Adipocyte (in vitro differentiated cells): Measurements from ENCODE around the gene PARD3B.

Experiments used
- DNase-seq: peaks from one replicate; pipeline ENCODE4 v3.0.0-alpha.2; 2015; ENCODE audit warnings: low read depth
- H3K27me3 ChIP-seq: replicated peaks from 2 replicates; pipeline ENCODE4 v1.7.0; 2013; ENCODE audit warnings: mild to moderate bottlenecking, low read length, moderate library complexity; ENCODE audit not compliant: control insufficient read depth, insufficient read depth
- H3K36me3 ChIP-seq: 2 replicates; pipeline ENCODE4 v1.7.0; 2013; ENCODE audit warnings: low read length, mild to moderate bottlenecking, moderate library complexity; ENCODE audit not compliant: control insufficient read depth, insufficient read depth, severe bottlenecking
- H3K4me1 ChIP-seq: 2 replicates; pipeline ENCODE4 v1.7.0; 2013; ENCODE audit warnings: mild to moderate bottlenecking, low read length, moderate library complexity; ENCODE audit not compliant: control insufficient read depth, insufficient read depth
- H3K4me3 ChIP-seq: 2 replicates; pipeline ENCODE4 v1.7.0; 2013; ENCODE audit warnings: mild to moderate bottlenecking, low read length, moderate library complexity
- H3K9ac ChIP-seq: 2 replicates; pipeline ENCODE4 v1.7.0; 2013; ENCODE audit warnings: mild to moderate bottlenecking, low read length, moderate library complexity
- H3K9me3 ChIP-seq: 2 replicates; pipeline ENCODE4 v1.7.0; 2013; ENCODE audit warnings: mild to moderate bottlenecking, low read length, moderate library complexity; ENCODE audit not compliant: control insufficient read depth

PARD3B gene

DNA sequence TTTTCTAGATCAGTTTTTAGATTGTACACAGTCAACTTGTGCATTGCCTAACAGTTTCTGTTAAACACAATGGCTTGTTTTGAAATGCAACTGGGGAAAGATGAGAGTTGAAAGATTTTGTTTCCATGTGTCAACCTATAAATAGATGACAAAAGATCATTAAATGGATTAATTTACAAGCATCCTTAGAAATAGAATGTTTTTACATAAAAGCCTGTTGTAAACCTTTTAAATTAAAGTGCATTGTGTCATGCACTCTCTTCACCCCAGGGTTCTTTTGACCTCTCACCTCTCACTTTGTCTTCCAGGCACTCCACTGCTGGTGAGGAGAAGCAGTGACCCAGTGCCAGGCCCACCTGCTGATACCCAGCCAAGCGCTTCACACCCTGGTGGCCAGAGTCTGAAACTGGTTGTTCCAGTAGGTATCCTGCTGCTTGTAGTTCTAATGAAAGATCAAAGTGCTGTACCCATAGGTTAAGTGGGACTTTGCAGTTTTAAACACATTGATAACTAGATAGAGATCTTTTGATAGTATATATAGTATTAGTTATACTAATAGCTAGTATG lies 502.1 kb downstream of the PARD3B start:
- no peak overlapping the region for H3K4me3 ChIP-seq
- peaks cover 14% of the 10 kb centered on the region for H3K4me1 ChIP-seq
- DNase-seq, result no peak
- H3K36me3 ChIP-seq, result peaks cover 7% of the 10 kb centered on the region
- no peaks in the 10 kb centered on the region for H3K9me3 ChIP-seq
- no peaks in the 10 kb centered on the region for H3K27me3 ChIP-seq
- no peak overlapping the region for H3K9ac ChIP-seq

DNA sequence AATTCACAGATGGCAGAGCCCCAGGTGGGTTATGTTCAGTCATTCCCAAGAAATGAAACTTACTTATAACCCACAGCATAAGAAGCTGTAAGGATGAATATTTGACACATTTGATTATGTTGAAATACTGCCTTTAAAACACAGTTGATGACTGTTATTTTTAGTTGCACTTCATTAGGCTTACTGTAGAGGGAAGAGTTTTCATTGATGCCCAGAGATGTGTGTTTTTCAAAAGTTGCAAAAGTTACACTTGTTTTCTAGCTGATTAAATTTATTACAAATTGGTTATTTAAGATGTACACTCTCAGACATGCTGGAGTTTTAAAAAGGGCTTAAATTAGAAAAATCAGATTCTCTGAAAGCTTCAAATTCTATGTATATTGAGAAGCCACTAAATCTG lies 506.1 kb downstream of the PARD3B start:
- Histone ChIP-seq H3K4me3 (no peak overlapping the region), H3K9me3 (no peaks in the 10 kb centered on the region), H3K27me3 (no peaks in the 10 kb centered on the region), H3K36me3 (peaks cover 7% of the 10 kb centered on the region), H3K4me1 (peaks cover 19% of the 10 kb centered on the region), H3K9ac (no peak overlapping the region)
- DNase-seq, result peak; percentile 29

DNA sequence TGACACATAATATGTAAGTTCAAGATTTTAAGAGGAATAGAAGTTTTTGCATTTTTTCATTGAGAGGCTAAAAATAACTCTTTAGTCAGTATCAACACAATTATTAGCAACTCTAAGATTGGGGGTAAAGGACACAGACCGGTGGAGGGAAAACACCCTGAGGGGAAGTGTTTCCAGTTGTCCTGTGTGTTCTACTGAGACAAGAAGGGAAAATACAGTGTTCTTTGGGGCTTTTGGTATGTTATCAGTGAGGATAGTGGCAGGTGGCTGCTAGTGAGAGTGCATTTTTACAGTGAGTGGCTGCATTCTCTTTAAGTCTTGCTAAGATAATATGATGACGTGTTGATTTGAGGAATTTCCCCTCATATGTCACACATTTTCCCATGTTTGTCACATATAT lies 507.5 kb downstream of the PARD3B start:
- H3K4me3 ChIP-seq, result no peak overlapping the region
- H3K9me3 ChIP-seq, result no peaks in the 10 kb centered on the region
- peaks cover 5% of the 10 kb centered on the region for H3K36me3 ChIP-seq
- no peak overlapping the region for H3K9ac ChIP-seq
- H3K27me3 ChIP-seq, result no peaks in the 10 kb centered on the region
- no peak for DNase-seq
- peaks cover 9% of the 10 kb centered on the region for H3K4me1 ChIP-seq

DNA sequence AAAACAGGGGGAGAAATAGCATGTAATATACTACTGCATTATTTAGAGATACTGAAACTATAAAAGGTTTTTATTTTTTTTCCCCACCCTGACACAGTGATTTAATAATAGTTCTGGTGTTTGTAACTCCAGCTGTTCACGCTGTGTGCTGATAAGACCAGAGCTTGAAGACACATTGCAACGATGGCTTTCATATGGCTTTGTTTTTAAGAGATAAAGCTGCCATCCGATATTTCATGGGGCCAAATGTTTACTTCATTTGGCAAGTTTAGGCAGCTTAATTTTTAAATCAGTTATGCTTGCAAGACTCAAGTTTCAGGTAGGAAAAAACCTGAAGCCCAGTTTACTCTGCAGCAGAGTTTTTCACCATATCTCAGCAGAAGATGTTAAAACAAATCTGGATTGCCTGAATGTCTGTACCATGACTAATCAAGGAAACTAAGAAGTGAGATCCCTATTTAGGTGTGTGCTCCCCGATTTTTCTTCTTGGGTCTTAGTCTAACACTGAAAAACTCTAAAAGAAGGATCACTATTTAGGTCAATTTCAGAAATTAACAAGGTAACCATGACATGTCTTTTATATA lies 508.6 kb downstream of the PARD3B start:
- Histone ChIP-seq H3K9me3 (peaks cover 9% of the 10 kb centered on the region), H3K4me1 (peaks cover 9% of the 10 kb centered on the region), H3K27me3 (no peaks in the 10 kb centered on the region), H3K9ac (no peak overlapping the region), H3K4me3 (no peak overlapping the region), H3K36me3 (no peaks in the 10 kb centered on the region)
- peak; percentile 6 for DNase-seq

DNA sequence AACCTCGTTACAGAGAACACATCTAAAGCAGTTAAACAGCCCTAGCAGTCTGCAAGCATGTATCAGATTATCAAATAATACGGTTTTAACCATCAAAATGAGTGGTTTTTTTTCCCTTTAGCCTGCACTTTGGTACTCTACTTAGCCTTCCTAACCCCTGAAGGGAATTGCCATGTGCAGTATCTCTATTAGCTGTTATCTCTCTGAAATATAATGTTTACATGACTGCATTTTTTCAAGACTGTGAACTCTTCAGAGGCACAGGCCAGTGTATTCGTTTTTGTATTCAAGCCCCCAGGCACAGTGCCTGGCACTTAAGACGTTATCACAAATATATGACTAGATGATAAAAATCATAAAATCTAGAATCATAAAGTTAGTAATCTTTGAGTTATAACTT lies 509.5 kb downstream of the PARD3B start:
- Histone ChIP-seq H3K9me3 (peaks cover 9% of the 10 kb centered on the region), H3K27me3 (no peaks in the 10 kb centered on the region), H3K4me1 (peaks cover 9% of the 10 kb centered on the region), H3K9ac (no peak overlapping the region), H3K36me3 (no peaks in the 10 kb centered on the region), H3K4me3 (no peak overlapping the region)
- no peak for DNase-seq

DNA sequence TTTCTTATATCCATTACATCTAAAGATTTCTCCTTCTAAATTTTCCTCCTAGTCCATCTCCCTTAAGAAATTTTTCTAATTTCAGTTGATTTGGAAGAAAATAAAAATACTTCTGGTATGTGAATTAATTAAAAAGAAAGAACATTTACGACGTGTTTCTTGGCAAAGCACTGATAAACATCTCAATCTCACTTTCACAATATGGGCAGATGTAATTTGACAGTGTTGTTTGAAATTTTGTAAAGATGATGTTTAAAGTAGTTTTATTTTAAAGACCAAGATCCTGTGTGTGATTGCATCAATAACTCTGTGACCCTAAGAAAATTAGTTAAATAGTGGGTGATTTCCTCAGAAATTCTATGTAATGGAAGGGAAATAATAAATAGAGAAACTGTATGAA lies 510.0 kb downstream of the PARD3B start:
- H3K4me1 ChIP-seq, result peaks cover 9% of the 10 kb centered on the region
- H3K4me3 ChIP-seq, result peak overlapping the region; percentile 69
- no peak overlapping the region for H3K9ac ChIP-seq
- DNase-seq, result no peak
- H3K27me3 ChIP-seq, result no peaks in the 10 kb centered on the region
- peaks cover 9% of the 10 kb centered on the region for H3K9me3 ChIP-seq
- no peaks in the 10 kb centered on the region for H3K36me3 ChIP-seq

DNA sequence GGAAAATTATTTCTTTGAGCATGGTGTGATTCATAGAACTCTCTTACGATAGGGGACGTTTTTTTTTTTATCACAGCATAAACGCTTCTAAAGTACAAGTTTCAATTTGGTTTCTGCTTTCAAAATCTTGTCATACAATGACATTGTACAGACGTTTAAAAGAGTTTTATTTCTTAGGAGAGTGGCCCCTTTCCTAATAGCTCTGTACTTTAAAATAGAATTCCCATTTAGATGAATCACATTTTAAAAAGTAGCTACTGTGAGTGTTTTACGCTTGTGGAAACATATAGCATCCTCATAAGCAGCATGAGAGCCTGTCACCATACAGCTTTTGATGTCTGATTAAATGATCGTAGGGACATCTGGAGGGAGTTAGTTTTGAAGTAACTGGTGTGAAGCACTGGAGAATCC lies 510.9 kb downstream of the PARD3B start:
- H3K9me3 ChIP-seq, result peaks cover 9% of the 10 kb centered on the region
- H3K4me3 ChIP-seq, result peak overlapping the region; percentile 69
- peak overlapping the region; percentile 18 for H3K9ac ChIP-seq
- peak; percentile 34 for DNase-seq
- no peaks in the 10 kb centered on the region for H3K36me3 ChIP-seq
- no peaks in the 10 kb centered on the region for H3K27me3 ChIP-seq
- peaks cover 9% of the 10 kb centered on the region for H3K4me1 ChIP-seq

DNA sequence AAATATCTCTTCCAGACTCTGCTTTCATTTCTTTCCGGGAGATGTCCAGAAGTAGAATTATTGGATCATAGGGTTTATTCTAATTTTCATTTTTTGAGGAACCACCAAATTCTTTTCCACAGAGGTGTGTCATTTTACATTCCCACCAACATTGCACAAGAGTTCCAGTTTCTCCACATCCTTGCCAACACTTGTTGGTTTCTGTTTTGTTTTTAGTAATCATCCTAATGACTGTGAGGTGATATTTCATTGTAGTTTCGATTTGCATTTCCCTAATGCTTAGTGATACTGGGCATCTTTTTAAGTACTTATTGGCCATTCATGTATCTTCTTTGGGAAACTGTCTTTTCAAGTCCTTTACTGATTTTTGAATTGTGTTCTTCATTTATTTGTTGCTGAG lies 513.1 kb downstream of the PARD3B start:
- DNase-seq, result no peak
- Histone ChIP-seq H3K9me3 (peaks cover 9% of the 10 kb centered on the region), H3K4me3 (peak overlapping the region; percentile 14), H3K27me3 (no peaks in the 10 kb centered on the region), H3K4me1 (peaks cover 9% of the 10 kb centered on the region), H3K36me3 (no peaks in the 10 kb centered on the region), H3K9ac (no peak overlapping the region)

DNA sequence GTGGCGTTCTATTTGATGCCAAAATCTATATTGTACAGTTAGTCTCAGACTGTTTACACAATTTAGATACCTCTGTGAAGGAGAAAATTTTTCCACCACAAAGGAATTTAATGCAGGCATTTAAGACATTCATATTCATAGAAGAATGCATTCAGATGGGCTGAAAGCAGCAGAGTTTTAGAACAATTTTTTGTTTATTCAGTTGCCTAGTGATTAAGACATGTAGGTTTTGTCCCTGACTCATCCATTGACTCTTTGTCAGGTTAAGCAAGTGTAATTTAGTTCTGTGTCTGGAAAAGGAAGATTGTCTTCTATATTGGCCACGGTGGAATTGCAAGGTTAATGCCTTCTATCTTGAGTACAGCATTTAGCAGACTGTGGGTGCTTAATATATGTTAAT lies 515.0 kb downstream of the PARD3B start:
- Histone ChIP-seq H3K9ac (no peak overlapping the region), H3K27me3 (no peaks in the 10 kb centered on the region), H3K9me3 (peaks cover 9% of the 10 kb centered on the region), H3K4me3 (no peak overlapping the region), H3K36me3 (no peaks in the 10 kb centered on the region), H3K4me1 (peaks cover 9% of the 10 kb centered on the region)
- peak; percentile 87 for DNase-seq

DNA sequence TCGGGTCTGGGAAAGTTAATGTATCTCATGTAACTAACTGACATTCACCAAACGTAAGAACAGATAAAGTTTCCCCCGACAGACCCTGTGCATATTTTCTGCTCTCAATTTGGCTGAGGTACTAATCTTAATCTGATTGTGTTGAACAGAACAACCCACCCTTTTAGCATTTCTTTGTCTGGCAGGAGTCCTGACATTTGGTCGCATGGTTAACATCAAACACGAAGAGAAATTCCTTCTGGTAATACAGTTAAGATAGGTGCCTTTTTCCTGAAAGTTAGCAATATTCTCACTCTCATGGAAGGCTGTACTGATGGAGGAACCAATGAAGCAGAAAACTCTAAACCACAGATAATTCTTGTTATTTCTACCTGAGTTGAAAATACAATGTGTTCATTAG lies 520.8 kb downstream of the PARD3B start:
- H3K4me1 ChIP-seq, result no peaks in the 10 kb centered on the region
- H3K9me3 ChIP-seq, result no peaks in the 10 kb centered on the region
- H3K9ac ChIP-seq, result no peak overlapping the region
- no peaks in the 10 kb centered on the region for H3K36me3 ChIP-seq
- no peak overlapping the region for H3K4me3 ChIP-seq
- DNase-seq, result no peak
- no peaks in the 10 kb centered on the region for H3K27me3 ChIP-seq

DNA sequence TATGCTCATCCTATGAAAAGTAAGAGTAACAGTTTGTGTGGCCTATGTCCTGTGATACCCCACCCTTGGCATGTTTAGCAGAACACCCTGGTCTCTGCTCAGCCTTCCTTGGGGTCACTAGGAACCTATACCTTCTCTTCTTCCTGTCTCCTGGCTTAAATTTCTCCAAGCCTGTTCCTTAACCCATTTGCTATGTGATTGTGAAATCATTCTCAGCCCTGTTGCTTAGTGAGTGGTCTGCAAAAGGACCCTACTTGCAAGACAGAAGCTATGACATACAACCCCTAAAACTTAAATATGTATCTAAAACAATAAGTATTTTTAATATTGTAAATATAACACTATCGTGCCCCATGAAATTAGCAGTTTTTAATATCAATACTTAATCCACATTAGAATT lies 524.7 kb downstream of the PARD3B start:
- Histone ChIP-seq H3K4me3 (no peak overlapping the region), H3K36me3 (no peaks in the 10 kb centered on the region), H3K4me1 (no peaks in the 10 kb centered on the region), H3K9ac (no peak overlapping the region), H3K9me3 (no peaks in the 10 kb centered on the region), H3K27me3 (no peaks in the 10 kb centered on the region)
- no peak for DNase-seq

DNA sequence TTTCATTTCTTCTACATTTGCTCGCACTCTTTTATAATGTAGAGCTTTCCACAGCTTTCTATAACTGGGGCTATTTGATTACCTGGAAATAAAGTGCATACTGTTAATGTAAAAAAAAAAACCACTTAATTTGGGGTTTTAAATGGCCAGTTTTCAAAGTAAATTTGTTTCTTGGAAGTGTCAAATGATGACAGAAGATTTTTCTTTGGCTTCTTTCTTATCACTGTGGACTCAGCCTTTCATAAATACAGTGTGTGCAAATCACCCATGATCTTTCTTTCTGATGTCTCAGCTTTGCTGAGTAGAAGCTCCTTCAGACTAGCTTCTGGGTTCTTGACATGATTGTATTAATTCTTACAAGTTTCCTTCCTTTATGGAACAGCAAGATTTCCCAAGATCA lies 525.6 kb downstream of the PARD3B start:
- no peak for DNase-seq
- Histone ChIP-seq H3K4me1 (no peaks in the 10 kb centered on the region), H3K9ac (no peak overlapping the region), H3K9me3 (no peaks in the 10 kb centered on the region), H3K36me3 (no peaks in the 10 kb centered on the region), H3K4me3 (no peak overlapping the region), H3K27me3 (no peaks in the 10 kb centered on the region)
